ENCODE measurements around the gene C6orf118.

- TF ChIP-seq, protein P1, sequence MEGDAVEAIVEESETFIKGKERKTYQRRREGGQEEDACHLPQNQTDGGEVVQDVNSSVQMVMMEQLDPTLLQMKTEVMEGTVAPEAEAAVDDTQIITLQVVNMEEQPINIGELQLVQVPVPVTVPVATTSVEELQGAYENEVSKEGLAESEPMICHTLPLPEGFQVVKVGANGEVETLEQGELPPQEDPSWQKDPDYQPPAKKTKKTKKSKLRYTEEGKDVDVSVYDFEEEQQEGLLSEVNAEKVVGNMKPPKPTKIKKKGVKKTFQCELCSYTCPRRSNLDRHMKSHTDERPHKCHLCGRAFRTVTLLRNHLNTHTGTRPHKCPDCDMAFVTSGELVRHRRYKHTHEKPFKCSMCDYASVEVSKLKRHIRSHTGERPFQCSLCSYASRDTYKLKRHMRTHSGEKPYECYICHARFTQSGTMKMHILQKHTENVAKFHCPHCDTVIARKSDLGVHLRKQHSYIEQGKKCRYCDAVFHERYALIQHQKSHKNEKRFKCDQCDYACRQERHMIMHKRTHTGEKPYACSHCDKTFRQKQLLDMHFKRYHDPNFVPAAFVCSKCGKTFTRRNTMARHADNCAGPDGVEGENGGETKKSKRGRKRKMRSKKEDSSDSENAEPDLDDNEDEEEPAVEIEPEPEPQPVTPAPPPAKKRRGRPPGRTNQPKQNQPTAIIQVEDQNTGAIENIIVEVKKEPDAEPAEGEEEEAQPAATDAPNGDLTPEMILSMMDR (IDR thresholded peaks at IDR 0.05): no peak
- TF ChIP-seq POLR2A (IDR thresholded peaks at IDR 0.05): no peak
- TF ChIP-seq EP300 (IDR thresholded peaks at IDR 0.05): no peak
Measured at GRCh38 chr6:165274611-165275010, 34.8 kb downstream of the C6orf118 start.
